H1 (cell line): ENCODE data around the gene ACSM2A. TPM values are rescaled to one million over a fixed set of nuclear protein-coding genes. Genes with fewer than 3 reads are reported as not detected.

ENCODE experiments used
- CTCF ChIA-PET: fragments of 300-600 bp; sonication (Branson Sonifier 250); formaldehyde crosslinking; loops from one replicate; lab custom pipeline; 2021; ENCODE audit not compliant: partially characterized antibody; lab: Charles Lee
- POLR2A ChIA-PET: fragments of 300-600 bp; sonication (Branson Sonifier 250); formaldehyde crosslinking; loops from one replicate; lab custom pipeline; 2021; ENCODE audit warnings: inconsistent platforms; ENCODE audit not compliant: partially characterized antibody; lab: Charles Lee
- DNase-seq, 2 experiments: peaks; one replicate each; pipeline versions ENCODE4 v3.0.0 to v3.0.0-alpha.2; 2010 to 2022; ENCODE audit warnings: low spot score in 2 of 2, low read depth in 1 of 2, mixed read lengths in 1 of 2
- FAIRE-seq: peaks from 2 replicates; lab custom pipeline; 2011; peaks lifted over from hg19 to GRCh38; lab: Jason Lieb, UNC
- H2AFZ ChIP-seq: 2 replicates; pipeline ENCODE4 v1.8.1; 2012; ENCODE audit warnings: low read length, inconsistent platforms
- H2AK5ac ChIP-seq: 2 replicates; pipeline ENCODE4 v1.6.1; 2013; ENCODE audit warnings: low read depth, low read length
- H2BK120ac ChIP-seq: replicated peaks from 2 replicates; pipeline ENCODE3; 2013; ENCODE audit warnings: low read depth, low read length, inconsistent platforms
- H2BK12ac ChIP-seq: 2 replicates; pipeline ENCODE4 v1.6.1; 2013; ENCODE audit warnings: low read depth, low read length
- H2BK15ac ChIP-seq: 2 replicates; pipeline ENCODE4 v1.6.1; 2013; ENCODE audit warnings: low read length
- H2BK20ac ChIP-seq: 2 replicates; pipeline ENCODE4 v1.6.1; 2013; ENCODE audit warnings: low read length
- H2BK5ac ChIP-seq: 2 replicates; pipeline ENCODE4 v1.6.1; 2013; ENCODE audit warnings: low read depth, low read length
- H3K14ac ChIP-seq: 2 replicates; pipeline ENCODE4 v1.6.1; 2013; ENCODE audit warnings: inconsistent platforms; ENCODE audit not compliant: insufficient read length
- H3K18ac ChIP-seq: 2 replicates; pipeline ENCODE4 v1.6.1; 2013; ENCODE audit warnings: low read length; ENCODE audit errors: extremely low read depth
- H3K23ac ChIP-seq: 2 replicates; pipeline ENCODE4 v1.6.1; 2013; ENCODE audit warnings: inconsistent platforms; ENCODE audit not compliant: insufficient read length
- H3K23me2 ChIP-seq: 2 replicates; pipeline ENCODE4 v1.6.1; 2013; ENCODE audit warnings: low read depth, low read length
- H3K27ac ChIP-seq: 2 replicates; pipeline ENCODE4 v1.6.1; 2011; ENCODE audit warnings: low read depth, low read length, inconsistent platforms
- H3K27me3 ChIP-seq, 4 experiments: replicated peaks in 1 of 4; 1 replicate in 1 of 4; 2 replicates in 3 of 4; pipeline versions ENCODE4 v1.6.1 to v1.8.1; 2011 to 2013; ENCODE audit warnings: low read length in 3 of 4, mild to moderate bottlenecking in 3 of 4, inconsistent platforms in 2 of 4, mixed read lengths in 2 of 4, moderate library complexity in 1 of 4; ENCODE audit not compliant: control insufficient read depth in 3 of 4, insufficient read depth in 3 of 4; ENCODE audit errors: extremely low read depth in 1 of 4
- H3K36me3 ChIP-seq, 4 experiments: 2 replicates each; pipeline versions ENCODE4 v1.6.1 to v1.8.1; 2011 to 2013; ENCODE audit warnings: mild to moderate bottlenecking in 4 of 4, low read length in 3 of 4, moderate library complexity in 2 of 4, control low read depth in 1 of 4, inconsistent platforms in 1 of 4; ENCODE audit not compliant: insufficient read depth in 4 of 4, control insufficient read depth in 2 of 4
- H3K4ac ChIP-seq: replicated peaks from 2 replicates; pipeline ENCODE3; 2013; ENCODE audit warnings: low read length, low read depth, mixed read lengths, inconsistent platforms; ENCODE audit not compliant: insufficient read length
- H3K4me1 ChIP-seq, 4 experiments: replicated peaks in 1 of 4; 1 replicate in 1 of 4; 2 replicates in 3 of 4; pipeline versions ENCODE4 v1.6.1 to v1.8.1; 2011 to 2013; ENCODE audit warnings: low read length in 3 of 4, inconsistent platforms in 2 of 4, mixed read lengths in 1 of 4; ENCODE audit not compliant: insufficient read depth in 4 of 4, control insufficient read depth in 3 of 4
- H3K4me2 ChIP-seq, 2 experiments: 2 replicates each; pipeline versions ENCODE4 v1.6.1 to v1.8.1; 2011 to 2013; ENCODE audit warnings: low read depth in 2 of 2, low read length in 2 of 2, control low read depth in 1 of 2, inconsistent platforms in 1 of 2, mild to moderate bottlenecking in 1 of 2; ENCODE audit not compliant: insufficient read depth in 1 of 2
- H3K4me3 ChIP-seq, 4 experiments: fragments of 200-600, 300-600 bp in 1 of 4; sonication (generic), shearing (Covaris generic), sonication (Bioruptor Twin) in 1 of 4; 2 replicates each; pipeline versions ENCODE4 v1.5.1 to v1.8.1; 2011 to 2016; ENCODE audit warnings: low read length in 4 of 4, low read depth in 3 of 4, control low read depth in 2 of 4, inconsistent platforms in 2 of 4, mild to moderate bottlenecking in 2 of 4, mixed read lengths in 1 of 4, moderate library complexity in 1 of 4; ENCODE audit not compliant: insufficient read depth in 2 of 4; ENCODE audit errors: extremely low read depth in 1 of 4
- H3K56ac ChIP-seq: replicated peaks from 2 replicates; pipeline ENCODE3; 2013; ENCODE audit warnings: low read depth, mild to moderate bottlenecking, mixed read lengths, low read length, inconsistent platforms; ENCODE audit not compliant: insufficient read length
- H3K79me1 ChIP-seq: 2 replicates; pipeline ENCODE4 v1.6.1; 2013; ENCODE audit warnings: low read depth, low read length, control low read depth
- H3K79me2 ChIP-seq, 2 experiments: 2 replicates each; pipeline versions ENCODE4 v1.6.1 to v1.8.1; 2012 to 2013; ENCODE audit warnings: low read length in 2 of 2, mild to moderate bottlenecking in 2 of 2, inconsistent platforms in 1 of 2; ENCODE audit not compliant: insufficient read depth in 2 of 2, control insufficient read depth in 1 of 2
- H3K9ac ChIP-seq, 4 experiments: replicated peaks in 1 of 4; 1 replicate in 1 of 4; 2 replicates in 3 of 4; pipeline versions ENCODE4 v1.6.1 to v1.8.1; 2011 to 2013; ENCODE audit warnings: low read depth in 3 of 4, low read length in 3 of 4, control low read depth in 2 of 4, mild to moderate bottlenecking in 2 of 4, moderate library complexity in 2 of 4, inconsistent platforms in 1 of 4; ENCODE audit errors: extremely low read depth in 1 of 4
- H3K9me3 ChIP-seq, 2 experiments: 2 replicates each; pipeline versions ENCODE4 v1.6.1 to v1.8.1; 2012 to 2013; ENCODE audit warnings: mild to moderate bottlenecking in 2 of 2, moderate library complexity in 2 of 2, control low read depth in 1 of 2, inconsistent platforms in 1 of 2, low read depth in 1 of 2, low read length in 1 of 2, mixed read lengths in 1 of 2; ENCODE audit not compliant: insufficient read depth in 2 of 2
- H4K20me1 ChIP-seq, 2 experiments: replicated peaks in 1 of 2; 2 replicates each; pipeline versions ENCODE3 to v1.8.1; 2011 to 2013; ENCODE audit warnings: inconsistent platforms in 2 of 2, low read length in 2 of 2, mild to moderate bottlenecking in 1 of 2; ENCODE audit not compliant: insufficient read depth in 2 of 2, control insufficient read depth in 1 of 2
- H4K5ac ChIP-seq: 2 replicates; pipeline ENCODE4 v1.6.1; 2013; ENCODE audit warnings: low read length, low read depth, mixed read lengths, inconsistent platforms; ENCODE audit not compliant: insufficient read length
- H4K8ac ChIP-seq: 2 replicates; pipeline ENCODE4 v1.8.0; 2013; ENCODE audit warnings: mild to moderate bottlenecking, moderate library complexity, low read length, inconsistent platforms; ENCODE audit not compliant: insufficient read depth; ENCODE audit errors: extremely low read depth
- H4K91ac ChIP-seq: replicated peaks from 2 replicates; pipeline ENCODE3; 2013; ENCODE audit warnings: low read length, mixed read lengths, inconsistent platforms; ENCODE audit not compliant: insufficient read length
- CHD2 ChIP-seq: IDR thresholded peaks from 2 replicates; pipeline ENCODE4 v1.6.1; 2012; ENCODE audit warnings: low read length, improper control_type of control experiment
- CTCF ChIP-seq, 3 experiments: IDR thresholded peaks; 1 replicate in 2 of 3; 2 replicates in 1 of 3; pipeline versions ENCODE4 v1.5.1 to v1.6.1; 2011; ENCODE audit warnings: low read length in 3 of 3, mild to moderate bottlenecking in 3 of 3, inconsistent platforms in 2 of 3, low read depth in 1 of 3, moderate library complexity in 1 of 3; ENCODE audit not compliant: insufficient read depth in 1 of 3; ENCODE audit errors: control extremely low read depth in 1 of 3
- EP300 ChIP-seq, 2 experiments: IDR thresholded peaks; 1 replicate in 1 of 2; 2 replicates in 1 of 2; pipeline ENCODE4 v1.6.1; 2011 to 2012; ENCODE audit warnings: low read depth in 2 of 2, low read length in 2 of 2, mild to moderate bottlenecking in 2 of 2, borderline replicate concordance in 1 of 2, inconsistent platforms in 1 of 2, moderate library complexity in 1 of 2
- HDAC6 ChIP-seq: IDR thresholded peaks from one replicate; pipeline ENCODE4 v1.7.1; 2012; ENCODE audit warnings: low read depth, mild to moderate bottlenecking, inconsistent platforms, low read length, moderate library complexity
- KDM4A ChIP-seq: IDR thresholded peaks from one replicate; pipeline ENCODE4 v1.7.1; 2012; ENCODE audit warnings: low read depth, mild to moderate bottlenecking, moderate library complexity, low read length, inconsistent platforms; ENCODE audit not compliant: severe bottlenecking
- RFX5 ChIP-seq: IDR thresholded peaks from 2 replicates; pipeline ENCODE4 v1.6.1; 2011; ENCODE audit warnings: low read depth, low read length, improper control_type of control experiment, borderline replicate concordance
- SP2 ChIP-seq: IDR thresholded peaks from 2 replicates; pipeline ENCODE4 v1.6.1; 2012; ENCODE audit warnings: mild to moderate bottlenecking, low read length, inconsistent platforms
- SP4 ChIP-seq: IDR thresholded peaks from 2 replicates; pipeline ENCODE4 v1.6.1; 2012; ENCODE audit warnings: low read length, inconsistent platforms
- TAF7 ChIP-seq: optimal IDR thresholded peaks from 2 replicates; pipeline ENCODE3; 2011; ENCODE audit warnings: low read depth, mild to moderate bottlenecking, inconsistent platforms, low read length, moderate library complexity, borderline replicate concordance
- WGBS, 2 experiments: shearing (Covaris generic) in 1 of 2; methylation state at CpG; one replicate each; pipeline versions ENCODE4 v1.1.6 to v1.1.7; 2013 to 2015; ENCODE audit warnings: low lambda C conversion rate in 2 of 2, mixed read lengths in 2 of 2, inconsistent platforms in 1 of 2, low coverage in 1 of 2, missing lambda C conversion rate in 1 of 2; ENCODE audit not compliant: insufficient replicate concordance in 2 of 2, insufficient coverage in 1 of 2, insufficient read length in 1 of 2; ENCODE audit errors: extremely low coverage in 1 of 2, missing lambda C conversion rate in 1 of 2; 5-methylcytosine and 5-hydroxymethylcytosine counted together
- polyA plus RNA-seq, 7 experiments: library from polyadenylated mRNA; depleted of rRNA in 3 of 7; stranded (reverse) in 5 of 7; unstranded in 2 of 7; fragments of >200 nt in 5 of 7; fragments of 200-250 nt in 2 of 7; gene quantifications; 1 replicate in 5 of 7; 2 replicates in 1 of 7; 4 replicates in 1 of 7; pipeline versions ENCODE4 v1.2.1 to v1.2.3, GENCODE V29; 2011 to 2013; ENCODE audit warnings: missing spikeins in 2 of 7, mixed read lengths in 2 of 7
- total RNA-seq: library from RNA; stranded (reverse); fragmentation: NEBNext Ultra II Directional; extraction: Animal tissue kit (Norgen Biotek cat#: 25700); gene quantifications from 2 replicates; pipeline ENCODE4 v1.2.1, GENCODE V29; 2021
- TF ChIP-seq, protein P1 (sequence below): IDR thresholded peaks from 2 replicates; pipeline ENCODE4 v1.6.1; 2012; ENCODE audit warnings: inconsistent platforms

The ACSM2A gene
- total and polyA plus RNA-seq, 2 of the 8 experiments (the other 6 are each of a cell fraction or from before 2014, with no cell fraction given) = not detected

DNA sequence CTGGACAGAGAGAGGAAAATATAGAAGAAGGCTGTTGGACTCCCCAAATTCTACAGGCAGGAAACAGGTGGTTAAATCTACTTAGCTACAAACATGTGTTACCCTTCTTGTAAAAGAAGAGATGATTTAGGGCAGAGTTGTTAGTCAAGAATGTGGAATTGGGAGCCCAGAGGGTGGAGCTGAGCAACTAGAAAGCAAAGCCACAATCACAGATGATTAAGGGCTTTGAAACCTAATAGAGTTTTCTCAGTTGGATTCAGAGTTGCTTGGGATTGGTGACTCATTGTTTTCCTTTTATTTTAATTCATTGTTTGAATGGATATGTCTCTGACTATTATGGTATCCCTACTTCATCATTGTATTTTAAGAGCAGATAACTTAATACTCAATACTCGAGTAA lies 35.8 kb upstream of the ACSM2A start:
- Histone ChIP-seq H4K91ac (no peak overlapping the region), H3K23ac (no peak overlapping the region), H3K27me3 (no peaks in the 10 kb centered on the region), H3K23me2 (no peaks in the 10 kb centered on the region), H3K36me3 (no peaks in the 10 kb centered on the region), H3K4me3 (no peak overlapping the region), H4K20me1 (no peaks in the 10 kb centered on the region), H3K9ac (no peak overlapping the region), H2BK20ac (no peak overlapping the region), H2BK5ac (no peak overlapping the region), H4K5ac (no peak overlapping the region), H3K14ac (no peak overlapping the region), H3K4me1 (no peaks in the 10 kb centered on the region), H3K4me2 (no peak overlapping the region), H2BK120ac (no peak overlapping the region), H2AFZ (no peak overlapping the region), H3K79me2 (no peaks in the 10 kb centered on the region), H3K4ac (no peak overlapping the region), H2BK15ac (no peak overlapping the region), H4K8ac (no peak overlapping the region), H3K9me3 (no peaks in the 10 kb centered on the region), H3K56ac (no peak overlapping the region), H3K18ac (no peak overlapping the region), H2BK12ac (no peak overlapping the region), H3K79me1 (no peaks in the 10 kb centered on the region), H3K27ac (no peak overlapping the region), H2AK5ac (no peak overlapping the region)
- WGBS, 2 experiments = 85% methylated on average over 1 of the region's 1 CpG; no CpG with 5 or more reads in 1 of the 2 experiments
- TF ChIP-seq CHD2 (no peak), RFX5 (no peak), SP2 (no peak), CTCF (IDR thresholded peaks at IDR 0.05; ENCODE audit: control extremely low read depth in 1 of 3, insufficient read depth in 1 of 3, low read depth in 1 of 3, low read length in 3 of 3) (no peak), EP300 (IDR thresholded peaks at IDR 0.05; ENCODE audit: borderline replicate concordance in 1 of 2, low read depth in 2 of 2, low read length in 2 of 2) (no peak), KDM4A (no peak), HDAC6 (no peak), TAF7 (no peak), SP4 (no peak)
- TF ChIP-seq, protein P1, sequence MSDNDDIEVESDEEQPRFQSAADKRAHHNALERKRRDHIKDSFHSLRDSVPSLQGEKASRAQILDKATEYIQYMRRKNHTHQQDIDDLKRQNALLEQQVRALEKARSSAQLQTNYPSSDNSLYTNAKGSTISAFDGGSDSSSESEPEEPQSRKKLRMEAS = no peak
- no peak for FAIRE-seq
- ChIA-PET POLR2A (no interaction called here), CTCF (no interaction called here)
- DNase-seq = no peak
